MCF 10A (cell line): ENCODE data around the gene SDE2. TPM values are rescaled to one million over a fixed set of nuclear protein-coding genes. Genes with fewer than 3 reads are reported as not detected.
"Not testable (repeated sequence)": the region's sequence is repeated elsewhere in the genome, so short reads cannot be mapped to it uniquely, and the experiment has no call there.

Source experiments
- BruUV-seq: library from RNA; stranded (reverse); fragments of 400-500 nt; replicated peaks from 2 replicates; lab custom pipeline; 2021; lab: Mats Ljungman, UMichigan
- CTCF ChIA-PET: fragments of 300-600 bp; sonication (Branson Sonifier 250); formaldehyde crosslinking; extraction: SDS; loops from one replicate; lab custom pipeline; 2021; ENCODE audit warnings: antibody characterized with exemption, inconsistent platforms; lab: Yijun Ruan, JAX
- POLR2A ChIA-PET: fragments of 300-600, 350-650 bp; sonication (Branson Sonifier 250); formaldehyde crosslinking; extraction: SDS; loops from one replicate; lab custom pipeline; 2020; ENCODE audit warnings: antibody characterized with exemption, inconsistent platforms; lab: Yijun Ruan, JAX
- DNase-seq: peaks from one replicate; pipeline ENCODE4 v3.0.0-alpha.2; 2018; ENCODE audit not compliant: unreplicated experiment
- H3K27ac Mint-ChIP-seq: one replicate; pipeline ENCODE4 v1.8.0; 2022; ENCODE audit warnings: mild to moderate bottlenecking, low read depth, mixed read lengths; ENCODE audit not compliant: unreplicated experiment
- H3K27me3 Mint-ChIP-seq: one replicate; pipeline ENCODE4 v1.8.0; 2022; ENCODE audit warnings: mixed read lengths; ENCODE audit not compliant: insufficient read depth, unreplicated experiment
- H3K36me3 Mint-ChIP-seq: one replicate; pipeline ENCODE4 v1.8.0; 2022; ENCODE audit warnings: mild to moderate bottlenecking, moderate library complexity, mixed read lengths; ENCODE audit not compliant: insufficient read depth, unreplicated experiment
- H3K4me1 Mint-ChIP-seq: one replicate; pipeline ENCODE4 v1.8.0; 2022; ENCODE audit warnings: mixed read lengths; ENCODE audit not compliant: insufficient read depth, unreplicated experiment
- H3K4me3 Mint-ChIP-seq: one replicate; pipeline ENCODE4 v1.8.0; 2022; ENCODE audit warnings: mild to moderate bottlenecking, moderate library complexity, mixed read lengths; ENCODE audit not compliant: unreplicated experiment
- H3K9me3 Mint-ChIP-seq: one replicate; pipeline ENCODE4 v1.8.0; 2022; ENCODE audit warnings: mixed read lengths; ENCODE audit not compliant: unreplicated experiment
- CTCF ChIP-seq: fragments of 200-600 bp; IDR thresholded peaks from one replicate; pipeline ENCODE4 v1.8.0; 2022; ENCODE audit warnings: antibody characterized with exemption, mild to moderate bottlenecking; ENCODE audit not compliant: unreplicated experiment
- intact Hi-C: fragments of 100-400 bp; cut with micrococcal nuclease; formaldehyde crosslinking; loops from 2 replicates; pipeline ENCODE4 v1.14.1; 2022
- total RNA-seq: library from RNA; stranded (reverse); gene quantifications from 2 replicates; pipeline ENCODE4 v1.2.3, GENCODE V29; 2022

The SDE2 gene
- total RNA-seq, 1 experiment from 2014 or later = 59.3 TPM

GRCh38 chr1:225940385-225941151 lies 58.6 kb downstream of the SDE2 start:
- Mint-ChIP-seq H3K4me1 (peaks cover 15% of the 10 kb centered on the region), H3K27ac (no peak overlapping the region), H3K36me3 (no peaks in the 10 kb centered on the region), H3K9me3 (no peaks in the 10 kb centered on the region), H3K4me3 (no peak overlapping the region), H3K27me3 (no peaks in the 10 kb centered on the region)
- CTCF ChIA-PET = interaction anchor here (0.9 to 3.0 kb wide), 3 partner anchors 33 to 466 kb away, joined by 3 to 9 read pairs (median 3); no protein-coding TSS in a partner anchor
- intact Hi-C loops = no loop called here
- POLR2A ChIA-PET = interaction anchor here (0.6 to 1.6 kb wide), 5 partner anchors 17 to 59 kb away, joined by 3 to 5 read pairs (median 3); partner anchors contain the start of gene TMEM63A
- no peak for DNase-seq
- BruUV-seq = no TSS peak
- no peak for TF ChIP-seq CTCF

- ChIA-PET CTCF (interaction anchor here (0.6 kb wide), 1 partner anchor 45 kb away, joined by 3 read pairs; no protein-coding TSS in a partner anchor), POLR2A (interaction anchor here (0.7 to 1.1 kb wide), 2 partner anchors 36 to 39 kb away, joined by 3 read pairs; no protein-coding TSS in a partner anchor)
- H3K27me3 Mint-ChIP-seq, H3K27ac Mint-ChIP-seq, H3K36me3 Mint-ChIP-seq, H3K4me3 Mint-ChIP-seq, intact Hi-C loops, H3K9me3 Mint-ChIP-seq, DNase-seq, BruUV-seq: not testable (repeated sequence)
- H3K4me1 Mint-ChIP-seq = peaks cover 15% of the 10 kb centered on the region
Observed at GRCh38 chr1:225939939-225940310, 59.2 kb downstream of the SDE2 start.

GRCh38 chr1:225939097-225939938 lies 59.8 kb downstream of the SDE2 start:
- H3K27ac Mint-ChIP-seq, H3K27me3 Mint-ChIP-seq, intact Hi-C loops, DNase-seq, BruUV-seq, H3K36me3 Mint-ChIP-seq, H3K9me3 Mint-ChIP-seq, H3K4me3 Mint-ChIP-seq: not testable (repeated sequence)
- ChIA-PET POLR2A (interaction anchor here (0.7 to 1.1 kb wide), 2 partner anchors 36 to 38 kb away, joined by 3 read pairs; no protein-coding TSS in a partner anchor), CTCF (interaction anchor here (0.6 to 0.8 kb wide), 3 partner anchors 16 to 166 kb away, joined by 3 to 4 read pairs (median 3); no protein-coding TSS in a partner anchor)
- H3K4me1 Mint-ChIP-seq = peaks cover 15% of the 10 kb centered on the region

GRCh38 chr1:225937048-225937968 lies 61.8 kb downstream of the SDE2 start:
- no peaks in the 10 kb centered on the region for H3K27me3 Mint-ChIP-seq
- no peak for DNase-seq
- H3K27ac Mint-ChIP-seq = no peak overlapping the region
- intact Hi-C loops = no loop called here
- H3K9me3 Mint-ChIP-seq = no peaks in the 10 kb centered on the region
- no TSS peak for BruUV-seq
- no peak for TF ChIP-seq CTCF
- POLR2A ChIA-PET = interaction anchor here (0.7 to 8.4 kb wide), 10 partner anchors 7 to 183 kb away, joined by 3 to 120 read pairs (median 4); partner anchors contain the start of genes PYCR2 and TMEM63A
- CTCF ChIA-PET = interaction anchor here (0.6 to 3.0 kb wide), 13 partner anchors 13 to 509 kb away, joined by 3 to 17 read pairs (median 4); partner anchors contain the start of gene TMEM63A
- H3K4me3 Mint-ChIP-seq = no peak overlapping the region
- H3K36me3 Mint-ChIP-seq = no peaks in the 10 kb centered on the region
- H3K4me1 Mint-ChIP-seq = peaks cover 15% of the 10 kb centered on the region
